Panc1 (cell line): ENCODE data around the gene NAPG.

Source experiments
- CTCF ChIP-seq: fragments of 450-650 bp; IDR thresholded peaks from 2 replicates; pipeline ENCODE4 v1.5.1; 2017; ENCODE audit warnings: mild to moderate bottlenecking
- POLR2AphosphoS5 ChIP-seq: IDR thresholded peaks from 2 replicates; pipeline ENCODE4 v1.6.1; 2012; ENCODE audit warnings: mild to moderate bottlenecking, low read depth, low read length, moderate library complexity
- SIN3A ChIP-seq: IDR thresholded peaks from 2 replicates; pipeline ENCODE4 v1.6.1; 2012; ENCODE audit warnings: low read depth, mild to moderate bottlenecking, low read length, moderate library complexity, borderline replicate concordance; ENCODE audit not compliant: insufficient read depth
- TCF7L2 ChIP-seq: IDR thresholded peaks from 2 replicates; pipeline ENCODE4 v1.6.1; 2011; ENCODE audit warnings: mild to moderate bottlenecking, low read depth, low read length, inconsistent platforms
- TF ChIP-seq, protein P1 (sequence below), 2 experiments: IDR thresholded peaks; 2 replicates each; pipeline ENCODE4 v1.6.1; 2011 to 2012; ENCODE audit warnings: low read depth in 2 of 2, control low read depth in 1 of 2, low read length in 1 of 2, mild to moderate bottlenecking in 1 of 2, moderate library complexity in 1 of 2; ENCODE audit not compliant: insufficient read depth in 1 of 2

DNA sequence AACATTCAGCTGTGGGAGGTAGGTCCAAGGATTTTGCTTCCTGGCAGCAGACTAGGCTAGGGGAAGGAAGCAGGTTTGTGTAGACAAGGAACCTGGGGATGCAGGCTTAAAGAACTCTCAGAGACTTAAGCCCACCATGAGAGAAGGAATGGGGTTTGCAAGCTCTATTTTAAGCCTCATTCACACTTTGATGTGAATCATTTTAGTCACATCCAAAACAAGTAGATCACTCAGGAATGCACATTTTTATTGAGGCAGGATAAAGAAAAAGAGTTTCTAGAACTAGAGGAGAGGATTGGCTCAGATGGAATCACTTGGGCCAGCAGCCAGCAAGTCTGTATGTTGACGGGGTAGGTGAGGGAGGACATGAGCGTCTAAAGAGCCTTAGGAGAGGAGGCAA is 3.3 kb upstream of the NAPG start:
- TF ChIP-seq CTCF (no peak), SIN3A (no peak), POLR2AphosphoS5 (no peak), TCF7L2 (no peak)
- TF ChIP-seq, protein P1, sequence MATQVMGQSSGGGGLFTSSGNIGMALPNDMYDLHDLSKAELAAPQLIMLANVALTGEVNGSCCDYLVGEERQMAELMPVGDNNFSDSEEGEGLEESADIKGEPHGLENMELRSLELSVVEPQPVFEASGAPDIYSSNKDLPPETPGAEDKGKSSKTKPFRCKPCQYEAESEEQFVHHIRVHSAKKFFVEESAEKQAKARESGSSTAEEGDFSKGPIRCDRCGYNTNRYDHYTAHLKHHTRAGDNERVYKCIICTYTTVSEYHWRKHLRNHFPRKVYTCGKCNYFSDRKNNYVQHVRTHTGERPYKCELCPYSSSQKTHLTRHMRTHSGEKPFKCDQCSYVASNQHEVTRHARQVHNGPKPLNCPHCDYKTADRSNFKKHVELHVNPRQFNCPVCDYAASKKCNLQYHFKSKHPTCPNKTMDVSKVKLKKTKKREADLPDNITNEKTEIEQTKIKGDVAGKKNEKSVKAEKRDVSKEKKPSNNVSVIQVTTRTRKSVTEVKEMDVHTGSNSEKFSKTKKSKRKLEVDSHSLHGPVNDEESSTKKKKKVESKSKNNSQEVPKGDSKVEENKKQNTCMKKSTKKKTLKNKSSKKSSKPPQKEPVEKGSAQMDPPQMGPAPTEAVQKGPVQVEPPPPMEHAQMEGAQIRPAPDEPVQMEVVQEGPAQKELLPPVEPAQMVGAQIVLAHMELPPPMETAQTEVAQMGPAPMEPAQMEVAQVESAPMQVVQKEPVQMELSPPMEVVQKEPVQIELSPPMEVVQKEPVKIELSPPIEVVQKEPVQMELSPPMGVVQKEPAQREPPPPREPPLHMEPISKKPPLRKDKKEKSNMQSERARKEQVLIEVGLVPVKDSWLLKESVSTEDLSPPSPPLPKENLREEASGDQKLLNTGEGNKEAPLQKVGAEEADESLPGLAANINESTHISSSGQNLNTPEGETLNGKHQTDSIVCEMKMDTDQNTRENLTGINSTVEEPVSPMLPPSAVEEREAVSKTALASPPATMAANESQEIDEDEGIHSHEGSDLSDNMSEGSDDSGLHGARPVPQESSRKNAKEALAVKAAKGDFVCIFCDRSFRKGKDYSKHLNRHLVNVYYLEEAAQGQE (IDR thresholded peaks at IDR 0.05; ENCODE audit: insufficient read depth in 1 of 2, low read depth in 2 of 2, low read length in 1 of 2), result no peak
